ENCODE results near the gene USP22. TPM values are rescaled to one million over a fixed set of nuclear protein-coding genes. Genes with fewer than 3 reads are reported as not detected.
"Not testable (repeated sequence)": the region's sequence is repeated elsewhere in the genome, so short reads cannot be mapped to it uniquely, and the experiment has no call there.

The USP22 gene
- total RNA-seq, 1 donor from 2014 or later, result 279 TPM

DNA sequence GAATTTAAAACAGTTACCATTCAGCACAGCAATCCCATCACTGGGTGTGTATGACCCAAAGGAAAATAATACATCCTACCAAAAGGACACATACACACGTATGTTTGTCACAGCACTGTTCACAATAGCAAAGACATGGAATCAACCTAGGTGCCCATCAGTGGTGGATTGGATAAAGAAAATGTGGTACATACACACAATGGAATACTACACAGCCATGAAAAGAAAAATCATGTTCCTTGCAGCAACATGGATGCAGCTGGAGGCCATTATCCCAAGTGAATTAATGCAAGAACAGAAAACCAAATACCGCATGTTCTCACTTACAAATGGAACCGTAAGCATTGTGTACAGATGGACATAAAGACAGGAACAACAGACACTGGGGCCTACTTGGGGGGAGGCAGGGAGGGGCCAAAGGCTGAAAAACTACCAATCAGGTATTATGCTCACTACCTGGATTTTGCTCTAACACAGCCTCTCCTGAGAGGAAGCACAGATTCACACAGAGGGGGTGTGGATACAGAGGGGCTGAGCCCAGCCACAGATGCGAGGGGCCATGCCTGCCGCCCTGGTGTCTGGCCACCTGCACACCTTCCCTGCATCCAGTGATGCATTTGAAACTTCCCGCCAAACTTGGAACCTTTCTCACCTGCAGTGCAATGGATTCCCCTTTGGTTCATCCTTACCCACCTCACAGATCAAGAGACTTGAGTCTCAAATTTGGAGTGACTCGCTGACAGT lies 55.9 kb downstream of the USP22 start:
- no peak for DNase-seq (ENCODE audit: extremely low spot score, unreplicated experiment)
- Mint-ChIP-seq H3K27me3 (no peaks in the 10 kb centered on the region), H3K27ac (no peak overlapping the region), H3K9me3 (no peaks in the 10 kb centered on the region), H3K4me1 (ENCODE audit: unreplicated experiment) (peaks cover 13% of the 10 kb centered on the region), H3K36me3 (peaks cover 9% of the 10 kb centered on the region), H3K4me3 (no peak overlapping the region)
- TF ChIP-seq, protein P1, sequence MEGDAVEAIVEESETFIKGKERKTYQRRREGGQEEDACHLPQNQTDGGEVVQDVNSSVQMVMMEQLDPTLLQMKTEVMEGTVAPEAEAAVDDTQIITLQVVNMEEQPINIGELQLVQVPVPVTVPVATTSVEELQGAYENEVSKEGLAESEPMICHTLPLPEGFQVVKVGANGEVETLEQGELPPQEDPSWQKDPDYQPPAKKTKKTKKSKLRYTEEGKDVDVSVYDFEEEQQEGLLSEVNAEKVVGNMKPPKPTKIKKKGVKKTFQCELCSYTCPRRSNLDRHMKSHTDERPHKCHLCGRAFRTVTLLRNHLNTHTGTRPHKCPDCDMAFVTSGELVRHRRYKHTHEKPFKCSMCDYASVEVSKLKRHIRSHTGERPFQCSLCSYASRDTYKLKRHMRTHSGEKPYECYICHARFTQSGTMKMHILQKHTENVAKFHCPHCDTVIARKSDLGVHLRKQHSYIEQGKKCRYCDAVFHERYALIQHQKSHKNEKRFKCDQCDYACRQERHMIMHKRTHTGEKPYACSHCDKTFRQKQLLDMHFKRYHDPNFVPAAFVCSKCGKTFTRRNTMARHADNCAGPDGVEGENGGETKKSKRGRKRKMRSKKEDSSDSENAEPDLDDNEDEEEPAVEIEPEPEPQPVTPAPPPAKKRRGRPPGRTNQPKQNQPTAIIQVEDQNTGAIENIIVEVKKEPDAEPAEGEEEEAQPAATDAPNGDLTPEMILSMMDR (conservative IDR thresholded peaks at IDR 0.05), result no peak

DNA sequence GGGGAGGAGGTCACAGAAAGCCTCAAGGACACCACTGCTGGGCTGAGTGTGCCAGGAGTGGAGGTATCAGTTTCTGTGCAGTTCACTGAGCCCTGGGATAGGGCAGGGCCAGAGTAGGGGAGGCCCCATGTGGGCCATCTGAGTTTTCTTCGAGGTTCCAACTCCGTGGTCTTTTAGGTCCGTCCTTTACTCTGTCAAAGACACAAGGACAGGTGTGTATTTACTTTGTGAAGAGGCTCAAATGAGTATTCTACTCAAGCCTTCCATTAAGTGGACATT lies 59.5 kb downstream of the USP22 start:
- Mint-ChIP-seq H3K9me3 (no peaks in the 10 kb centered on the region), H3K27ac (no peak overlapping the region), H3K27me3 (no peaks in the 10 kb centered on the region), H3K4me1 (ENCODE audit: unreplicated experiment) (no peaks in the 10 kb centered on the region), H3K4me3 (no peak overlapping the region), H3K36me3 (peaks cover 14% of the 10 kb centered on the region)
- no peak for DNase-seq (ENCODE audit: extremely low spot score, unreplicated experiment)
- TF ChIP-seq, protein P1 (conservative IDR thresholded peaks at IDR 0.05), result no peak

DNA sequence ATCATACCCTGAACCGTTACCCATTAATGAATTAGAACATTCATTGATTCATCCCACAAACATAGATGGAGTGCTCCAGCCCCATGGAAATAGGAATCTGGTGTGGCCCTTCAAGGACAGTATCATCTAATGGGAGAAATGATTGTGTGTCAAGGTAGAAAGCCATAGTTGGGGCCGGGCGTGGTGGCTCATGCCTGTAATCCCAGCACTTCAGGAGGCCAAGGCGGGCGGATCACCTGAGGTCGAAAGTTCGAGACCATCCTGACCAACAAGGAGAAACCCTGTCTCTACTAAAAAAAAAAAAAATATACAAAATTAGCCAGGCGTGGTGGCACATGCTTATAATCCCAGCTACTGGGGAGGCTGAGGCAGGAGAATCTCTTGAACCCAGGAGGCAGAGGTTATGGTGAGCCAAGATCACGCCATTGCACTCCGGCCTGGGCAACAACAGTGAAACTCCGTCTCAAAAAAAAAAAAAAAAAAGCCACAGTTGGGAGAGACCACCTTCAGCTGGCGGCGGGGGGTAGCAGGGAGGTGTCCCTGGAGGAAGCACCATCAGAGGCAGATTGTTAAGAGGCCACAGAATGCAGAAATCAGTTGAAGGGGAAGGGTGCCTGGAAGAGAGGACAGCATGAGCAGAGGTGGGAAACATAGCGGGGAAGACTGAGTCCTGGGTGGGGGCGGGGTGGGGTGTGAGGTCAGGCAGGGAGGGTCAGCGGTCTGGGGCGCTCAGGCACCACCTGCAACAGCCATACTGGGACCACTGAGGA lies 60.0 kb downstream of the USP22 start:
- TF ChIP-seq, protein P1 (conservative IDR thresholded peaks at IDR 0.05), result no peak
- Mint-ChIP-seq H3K27me3 (no peaks in the 10 kb centered on the region), H3K9me3 (no peaks in the 10 kb centered on the region), H3K4me1 (ENCODE audit: unreplicated experiment) (no peaks in the 10 kb centered on the region), H3K27ac (no peak overlapping the region), H3K4me3 (no peak overlapping the region), H3K36me3 (peaks cover 14% of the 10 kb centered on the region)
- DNase-seq (ENCODE audit: extremely low spot score, unreplicated experiment), result no peak

DNA sequence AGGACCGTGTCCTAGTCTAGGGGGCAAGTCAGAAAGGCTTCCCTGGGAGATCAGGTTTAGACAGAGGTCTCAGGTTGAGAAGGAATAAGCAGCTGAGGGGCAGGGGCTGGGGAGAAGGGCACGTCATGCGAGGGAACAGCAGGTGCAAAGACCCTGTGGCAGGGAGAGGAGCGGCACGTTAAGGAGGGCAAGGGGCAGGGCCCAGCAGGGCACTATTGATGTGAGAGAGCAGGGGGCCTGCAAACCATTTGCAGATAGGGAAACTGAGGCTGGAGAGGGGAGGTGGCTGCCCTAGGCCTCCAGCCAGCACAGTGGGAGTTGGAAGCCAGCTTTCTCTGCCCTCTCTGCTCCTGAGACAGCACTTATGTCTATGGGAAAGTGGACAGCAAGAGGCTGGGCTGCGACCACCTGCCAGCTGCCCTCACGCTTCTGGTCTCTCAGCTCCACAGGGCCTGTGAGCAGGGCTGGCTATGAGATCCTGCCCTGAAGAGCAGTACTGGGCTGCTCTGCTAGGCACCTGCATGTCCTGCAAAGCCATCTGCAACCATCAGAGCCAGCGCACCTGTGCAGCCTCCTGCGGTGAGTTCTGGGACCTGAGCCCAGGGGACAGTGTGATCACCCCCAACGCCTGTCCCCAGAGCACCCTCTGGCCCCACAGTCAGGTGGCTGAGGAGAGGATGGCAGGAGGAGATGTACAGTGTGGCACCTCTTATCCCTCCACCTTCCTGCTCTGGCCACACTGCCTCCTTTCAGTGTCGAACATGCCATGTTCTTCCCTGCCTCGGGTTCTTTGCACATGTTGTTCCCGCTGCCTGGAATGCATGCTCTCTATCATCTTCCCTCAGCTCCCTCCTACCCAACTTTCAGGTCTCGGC lies 61.5 kb downstream of the USP22 start:
- Mint-ChIP-seq H3K36me3 (peaks cover 20% of the 10 kb centered on the region), H3K27me3 (no peaks in the 10 kb centered on the region), H3K4me3 (no peak overlapping the region), H3K4me1 (ENCODE audit: unreplicated experiment) (no peaks in the 10 kb centered on the region), H3K9me3 (no peaks in the 10 kb centered on the region), H3K27ac (no peak overlapping the region)
- no peak for DNase-seq (ENCODE audit: extremely low spot score, unreplicated experiment)
- TF ChIP-seq, protein P1 (conservative IDR thresholded peaks at IDR 0.05), result no peak

DNA sequence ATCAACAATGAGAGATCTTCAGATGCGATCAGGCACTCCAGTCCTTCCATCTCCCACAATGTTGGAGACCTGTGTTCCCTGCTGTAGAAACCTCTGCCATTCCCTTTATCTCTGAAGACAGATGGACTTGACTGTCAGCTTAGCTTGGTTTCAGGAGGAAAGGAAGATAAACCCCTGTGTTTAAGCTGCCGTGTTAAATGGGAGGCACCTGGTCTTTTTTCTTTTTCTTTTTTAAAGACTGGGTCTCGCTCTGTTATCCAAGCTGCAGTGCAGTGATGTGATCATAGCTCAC lies 63.1 kb downstream of the USP22 start:
- TF ChIP-seq, protein P1 (conservative IDR thresholded peaks at IDR 0.05), result no peak
- H3K27me3 Mint-ChIP-seq, result no peaks in the 10 kb centered on the region
- no peak overlapping the region for H3K27ac Mint-ChIP-seq
- peaks cover 26% of the 10 kb centered on the region for H3K36me3 Mint-ChIP-seq
- DNase-seq (ENCODE audit: extremely low spot score, unreplicated experiment), result no peak
- no peaks in the 10 kb centered on the region for H3K4me1 Mint-ChIP-seq (ENCODE audit: unreplicated experiment)
- H3K9me3 Mint-ChIP-seq, result no peaks in the 10 kb centered on the region
- no peak overlapping the region for H3K4me3 Mint-ChIP-seq

DNA sequence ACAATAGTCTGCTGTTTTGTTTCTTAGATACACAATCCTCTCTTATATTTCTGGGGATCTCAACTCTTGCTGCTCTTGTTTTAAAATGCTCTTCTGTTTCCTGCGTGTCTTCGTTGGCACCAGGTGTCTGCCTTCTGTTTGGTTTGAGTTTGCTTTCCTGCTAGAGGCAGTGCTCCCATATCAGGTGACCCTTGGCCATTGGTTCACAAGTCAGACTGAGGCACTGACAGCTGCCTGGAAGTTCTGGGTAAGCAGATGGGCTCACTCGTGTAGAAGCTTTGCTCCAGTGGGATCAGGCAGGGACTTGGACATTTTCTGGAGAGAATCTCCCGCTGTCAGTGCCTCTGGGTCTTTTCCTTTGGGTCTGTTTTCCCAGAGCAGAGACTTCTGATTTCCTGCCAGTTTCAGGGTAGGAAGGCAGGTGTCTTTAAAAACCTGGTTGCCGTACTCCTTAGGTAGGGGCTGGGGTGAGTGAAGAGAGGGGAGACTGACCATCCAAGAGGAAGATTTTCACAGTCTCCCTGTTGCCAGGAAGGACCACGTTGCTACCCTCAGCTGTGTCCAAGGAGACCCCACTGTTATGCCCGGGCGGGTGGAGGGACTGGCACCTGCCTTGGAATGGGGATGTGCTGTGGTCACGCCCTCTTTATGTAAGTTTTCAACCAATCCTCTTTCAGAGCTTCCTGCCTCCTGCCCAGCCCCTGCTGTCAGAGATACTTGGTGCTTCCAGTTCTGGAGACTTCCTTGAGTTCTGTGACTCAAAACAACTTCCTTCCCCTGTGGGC lies 63.6 kb downstream of the USP22 start:
- peaks cover 26% of the 10 kb centered on the region for H3K36me3 Mint-ChIP-seq
- H3K27ac Mint-ChIP-seq; H3K27me3 Mint-ChIP-seq; H3K4me3 Mint-ChIP-seq; H3K4me1 Mint-ChIP-seq (ENCODE audit: unreplicated experiment); DNase-seq (ENCODE audit: extremely low spot score, unreplicated experiment); H3K9me3 Mint-ChIP-seq: not testable (repeated sequence)

DNA sequence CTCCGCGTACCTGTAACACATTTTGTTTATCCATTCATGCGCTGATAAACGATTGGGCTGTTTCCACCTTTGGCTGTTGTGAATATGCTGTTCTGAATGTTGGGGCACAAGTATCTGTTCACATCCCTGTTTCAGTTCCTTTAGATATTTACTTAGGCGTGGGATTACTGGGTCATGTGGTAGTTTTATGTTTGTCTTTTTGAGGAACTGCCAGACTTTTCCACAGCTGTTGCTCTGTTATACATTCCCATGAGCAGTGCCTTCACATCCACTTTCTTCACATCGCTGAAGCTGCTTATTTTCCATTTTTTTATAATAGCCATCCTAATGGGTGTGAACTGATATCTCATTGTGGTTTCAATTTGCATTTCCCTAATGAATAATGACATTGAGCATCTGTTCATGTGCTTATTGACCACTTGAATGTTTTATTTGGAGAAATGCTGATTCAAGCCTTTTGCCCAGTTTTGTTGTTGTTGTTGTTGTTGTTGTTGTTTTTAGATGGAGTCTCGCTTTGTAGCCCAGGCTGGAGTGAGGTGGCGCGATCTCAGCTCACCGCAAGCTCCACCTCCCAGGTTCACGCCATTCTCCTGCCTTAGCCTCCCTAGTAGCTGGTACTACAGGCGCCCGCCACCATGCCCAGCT lies 65.1 kb downstream of the USP22 start:
- not testable (repeated sequence) for H3K27me3 Mint-ChIP-seq; H3K9me3 Mint-ChIP-seq; DNase-seq (ENCODE audit: extremely low spot score, unreplicated experiment); H3K4me1 Mint-ChIP-seq (ENCODE audit: unreplicated experiment); H3K4me3 Mint-ChIP-seq; H3K27ac Mint-ChIP-seq
- peaks cover 30% of the 10 kb centered on the region for H3K36me3 Mint-ChIP-seq

Measured in type B pancreatic cell (in vitro differentiated cells).